Measurements from ENCODE around the gene GDI1.

Gene GDI1

DNA sequence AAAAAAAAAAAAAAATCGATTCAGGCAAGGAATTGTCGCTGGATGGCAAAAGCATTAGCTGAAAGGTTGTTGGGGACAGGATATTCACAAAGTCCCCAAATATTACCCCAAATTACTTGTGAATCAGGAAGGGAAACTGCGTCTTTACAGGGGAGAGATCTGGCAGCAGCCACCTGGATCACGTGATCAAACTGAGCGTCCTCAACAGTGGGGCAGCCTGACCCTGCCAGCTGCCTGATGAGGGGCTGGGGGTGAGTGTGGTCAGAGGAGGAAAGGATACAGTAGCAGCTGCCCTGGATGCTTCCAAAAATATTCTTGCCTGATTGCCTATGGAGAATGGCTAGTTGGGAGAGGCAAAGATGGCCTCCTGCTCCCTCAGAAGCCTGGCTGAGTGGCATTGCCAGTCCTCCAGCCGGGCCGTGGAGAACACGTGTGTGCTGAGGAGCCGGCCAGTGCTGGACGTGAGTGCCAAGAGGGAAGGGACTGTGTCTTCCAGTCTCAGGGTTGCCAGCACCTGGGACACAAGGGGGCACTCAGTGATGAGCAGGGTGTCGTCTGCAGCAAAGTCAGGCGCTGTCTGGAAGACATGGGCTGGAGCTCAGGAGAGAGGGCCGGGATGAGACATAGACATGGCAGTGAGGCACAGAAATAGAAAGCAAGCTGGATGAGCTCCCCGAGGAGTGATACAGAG, 45.1 kb downstream of the GDI1 start:
- no peak for DNase-seq (ENCODE audit: low spot score)

DNA sequence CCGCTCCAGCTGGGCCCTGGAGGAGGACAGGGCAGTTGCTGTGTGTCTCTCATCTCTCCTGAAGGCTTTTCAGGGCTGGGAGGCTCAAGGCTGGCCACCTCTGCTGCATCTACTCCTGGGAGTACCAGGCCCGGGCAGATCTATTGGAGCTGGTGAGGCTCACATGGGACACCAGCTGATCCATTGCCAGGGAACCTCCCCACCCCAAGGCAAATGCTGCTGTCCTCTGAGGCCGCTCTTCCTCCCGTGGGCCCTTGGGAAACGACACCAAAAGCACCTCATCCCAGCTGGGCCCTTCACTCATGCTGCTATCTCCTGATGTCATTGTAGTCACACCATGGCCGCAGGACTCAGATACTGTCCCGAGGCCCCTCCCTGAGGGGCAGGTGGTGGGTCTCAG, 45.8 kb downstream of the GDI1 start:
- DNase-seq (ENCODE audit: low spot score) = no peak

DNA sequence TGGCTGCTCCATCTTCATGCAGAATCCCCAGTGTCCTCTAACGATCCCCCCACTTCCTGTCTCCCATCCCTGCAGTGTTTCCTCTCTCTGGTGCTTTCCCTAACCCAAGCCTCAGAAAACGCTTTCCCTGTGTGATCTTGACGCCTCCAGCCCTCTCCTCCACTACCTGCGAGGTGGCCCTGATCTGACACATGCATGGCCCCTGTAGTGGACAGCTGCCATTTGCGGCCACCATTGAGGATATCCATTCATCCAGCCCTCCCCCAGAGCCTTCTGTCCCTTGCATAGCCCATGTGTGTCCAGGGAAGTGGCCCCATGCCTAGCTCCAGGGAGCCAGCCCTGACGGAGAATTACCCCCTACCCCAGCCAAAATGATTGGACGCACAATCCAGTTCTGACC, 46.4 kb downstream of the GDI1 start:
- DNase-seq (ENCODE audit: low spot score) = no peak

DNA sequence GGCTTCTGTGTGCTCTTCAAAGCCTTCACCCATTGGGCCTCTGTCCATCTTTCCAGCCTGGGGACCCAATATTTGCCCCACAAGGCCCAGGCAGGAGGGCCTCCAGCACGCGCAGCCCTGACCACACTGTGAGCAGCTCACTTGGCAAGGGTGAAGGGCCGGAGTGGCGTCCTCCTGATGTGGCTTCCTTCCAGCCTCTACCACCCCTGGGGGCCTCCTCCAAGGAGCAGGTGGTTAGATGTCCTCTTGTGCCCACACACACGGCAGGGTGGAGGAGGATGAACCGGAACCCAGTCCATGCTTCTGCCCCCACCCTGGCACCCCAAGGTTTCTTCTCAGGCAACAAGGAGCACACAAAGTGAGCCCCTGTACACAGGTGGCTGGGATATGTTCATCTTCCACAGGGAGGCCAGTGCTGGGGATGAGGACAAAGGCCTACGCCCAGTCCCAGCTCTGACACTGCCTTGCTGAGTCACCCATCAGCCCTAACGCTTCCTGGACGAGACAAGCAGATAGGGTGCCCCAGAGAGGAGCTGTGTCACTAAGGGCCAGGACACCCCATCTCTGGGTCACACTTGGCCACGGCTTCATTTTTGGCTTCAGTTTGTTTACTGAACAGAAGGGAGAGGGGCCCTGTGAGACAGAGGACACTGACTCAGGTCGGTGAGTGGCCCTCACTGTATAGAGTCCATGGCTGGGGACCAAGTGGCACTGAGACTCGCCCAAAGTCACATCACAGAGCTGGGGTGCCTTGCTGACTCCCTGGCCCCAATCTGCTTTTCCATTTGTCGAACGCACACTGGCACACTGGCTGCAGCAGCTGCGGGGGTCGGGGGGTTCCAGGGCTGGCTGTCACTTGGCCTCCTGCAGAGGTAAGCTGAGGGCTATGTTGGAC, 47.5 kb downstream of the GDI1 start:
- no peak for DNase-seq (ENCODE audit: low spot score)

DNA sequence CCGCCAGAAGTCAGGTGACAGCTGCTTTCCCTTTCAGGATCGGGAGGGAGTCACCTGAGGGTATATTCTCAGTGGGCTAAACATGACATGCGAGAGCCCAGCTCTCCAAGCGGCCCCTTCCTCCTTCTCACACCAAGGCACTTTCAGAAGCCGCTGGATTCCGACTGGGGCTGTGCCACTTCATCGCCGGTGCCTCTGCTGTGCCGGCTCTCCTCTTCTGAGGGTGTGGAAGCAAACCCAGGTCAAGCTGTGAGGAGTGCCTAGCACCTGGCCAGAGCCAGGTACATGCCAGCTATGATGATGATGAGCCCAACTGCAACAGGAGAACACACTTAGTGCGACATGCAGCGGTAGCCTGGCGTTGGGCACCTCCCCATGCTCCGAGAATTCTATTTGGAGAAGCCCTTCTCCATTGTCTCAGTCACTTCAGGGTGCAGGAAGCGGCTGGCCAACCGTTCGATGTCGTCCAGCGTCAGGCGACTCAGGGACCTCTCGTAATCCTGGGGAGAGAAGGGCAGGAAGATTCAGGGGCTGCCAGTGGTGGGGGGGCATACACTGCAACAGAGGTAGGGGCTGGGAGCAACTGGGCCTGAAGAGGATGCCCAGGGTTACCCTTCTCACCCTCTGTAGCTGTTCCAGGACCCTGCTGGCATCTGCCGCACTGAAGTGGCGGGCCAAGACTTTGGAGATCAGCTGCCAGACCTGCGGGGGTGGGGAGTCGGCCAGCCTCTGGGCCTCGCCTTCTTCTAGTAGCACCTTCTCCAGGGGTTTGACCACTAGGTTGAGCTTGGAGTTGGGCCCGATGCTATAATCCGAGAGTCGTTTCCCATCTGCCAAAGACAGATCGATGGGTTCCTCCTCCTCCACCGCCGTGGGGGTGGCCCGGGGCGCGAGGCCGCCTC, 48.4 kb downstream of the GDI1 start:
- no peak for DNase-seq (ENCODE audit: low spot score)

DNA sequence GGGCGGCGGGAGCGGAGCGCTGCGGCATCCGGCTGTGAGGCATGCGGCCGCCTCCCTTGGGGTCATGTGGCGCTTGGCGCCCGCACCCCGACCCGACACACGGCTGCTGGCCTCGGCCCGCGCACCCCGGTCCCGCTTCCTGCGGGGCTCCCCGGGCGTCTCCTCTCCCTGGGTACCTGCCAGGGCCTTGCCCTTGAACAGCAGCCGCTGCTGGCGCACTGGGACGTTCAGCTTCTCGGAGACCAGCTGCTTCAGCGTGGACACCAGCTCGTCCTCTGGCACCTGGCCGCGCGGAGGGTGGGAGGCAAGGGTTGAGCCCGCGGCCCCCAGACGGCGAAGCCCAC, 49.1 kb downstream of the GDI1 start:
- no peak for DNase-seq (ENCODE audit: low spot score)

DNA sequence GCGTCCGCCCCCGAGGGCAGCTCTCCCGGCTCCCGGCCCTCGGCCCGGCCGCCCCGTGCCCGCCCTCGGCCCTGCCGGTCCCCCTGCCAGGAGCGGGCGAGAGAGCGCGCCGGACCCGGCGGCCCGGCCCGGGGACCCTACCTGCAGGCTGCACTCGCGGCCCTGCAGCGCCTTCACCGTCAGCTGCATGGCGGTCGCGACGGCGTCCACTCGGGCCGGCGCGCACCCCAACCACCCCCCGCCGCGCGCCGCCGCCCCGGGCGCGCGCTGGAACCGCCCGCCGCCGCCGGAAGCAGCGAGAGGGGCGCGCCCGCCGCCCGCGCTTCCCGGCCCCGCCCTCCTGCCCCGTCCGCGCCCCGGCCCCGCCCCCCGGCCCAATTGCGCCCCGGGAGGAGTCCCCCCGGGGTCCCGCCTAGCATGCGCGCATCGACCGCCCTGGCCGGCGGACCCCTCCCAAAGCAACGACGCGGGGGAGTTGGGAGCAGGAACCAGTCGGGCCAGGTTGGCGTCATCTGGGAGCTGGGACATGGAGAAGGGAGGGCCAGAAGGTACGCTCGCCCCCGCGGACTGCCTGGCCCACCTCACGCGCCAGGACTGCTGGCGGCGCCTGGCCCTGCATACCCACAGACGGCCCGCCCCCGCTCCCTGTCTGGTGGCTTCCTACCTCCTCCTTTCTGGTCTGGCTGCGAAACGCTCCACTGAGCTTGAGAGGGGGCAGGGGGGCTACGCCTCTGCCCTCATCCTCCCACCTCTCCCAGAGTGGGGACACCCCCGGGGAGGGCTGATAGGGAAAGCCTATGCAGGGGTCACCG, 49.6 kb downstream of the GDI1 start, which contains the start of gene UBL4A:
TSS of gene UBL4A (minus strand) at position 220 of the 812 bp plus-strand sequence. CDS start at position 189, 31 bp downstream.
- DNase-seq (ENCODE audit: low spot score) = peak; percentile 43

DNA sequence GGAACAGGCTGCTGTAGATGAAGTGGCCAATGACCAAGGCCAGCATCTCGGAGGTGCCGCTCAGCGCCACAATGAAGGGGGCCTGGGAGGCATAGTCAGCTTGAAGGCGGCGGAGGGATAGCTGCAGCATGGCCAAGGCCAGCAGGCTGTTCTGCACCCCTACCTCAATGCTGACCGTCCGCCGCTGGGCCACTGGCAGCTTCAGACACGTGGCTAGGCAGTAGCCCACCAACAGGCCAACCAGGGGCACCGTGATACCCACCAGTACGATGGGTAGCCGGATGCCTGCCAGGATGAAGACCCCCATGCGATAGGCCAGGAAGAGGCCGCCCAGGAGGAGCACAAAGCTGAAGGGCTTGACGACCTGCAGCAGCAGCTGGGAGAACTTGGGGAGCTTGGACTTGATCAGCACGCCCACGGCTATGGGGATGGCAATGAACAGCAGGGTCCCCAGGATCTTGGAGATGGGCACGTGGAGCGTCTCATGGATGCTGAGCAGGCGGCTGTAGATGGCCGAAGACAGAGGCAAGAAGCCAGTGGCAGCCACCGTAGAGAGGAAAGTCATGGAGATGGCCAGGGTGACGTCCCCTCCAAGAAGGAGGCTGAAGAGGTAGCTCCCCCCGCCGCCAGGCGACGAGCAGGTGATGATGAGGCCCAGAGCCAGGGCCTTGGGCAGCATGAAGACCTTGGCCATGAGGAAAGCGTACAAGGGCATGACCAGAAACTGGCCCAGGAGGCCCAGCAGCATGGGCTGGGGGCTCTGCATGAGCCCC, 50.8 kb downstream of the GDI1 start:
- no peak for DNase-seq (ENCODE audit: low spot score)

DNA sequence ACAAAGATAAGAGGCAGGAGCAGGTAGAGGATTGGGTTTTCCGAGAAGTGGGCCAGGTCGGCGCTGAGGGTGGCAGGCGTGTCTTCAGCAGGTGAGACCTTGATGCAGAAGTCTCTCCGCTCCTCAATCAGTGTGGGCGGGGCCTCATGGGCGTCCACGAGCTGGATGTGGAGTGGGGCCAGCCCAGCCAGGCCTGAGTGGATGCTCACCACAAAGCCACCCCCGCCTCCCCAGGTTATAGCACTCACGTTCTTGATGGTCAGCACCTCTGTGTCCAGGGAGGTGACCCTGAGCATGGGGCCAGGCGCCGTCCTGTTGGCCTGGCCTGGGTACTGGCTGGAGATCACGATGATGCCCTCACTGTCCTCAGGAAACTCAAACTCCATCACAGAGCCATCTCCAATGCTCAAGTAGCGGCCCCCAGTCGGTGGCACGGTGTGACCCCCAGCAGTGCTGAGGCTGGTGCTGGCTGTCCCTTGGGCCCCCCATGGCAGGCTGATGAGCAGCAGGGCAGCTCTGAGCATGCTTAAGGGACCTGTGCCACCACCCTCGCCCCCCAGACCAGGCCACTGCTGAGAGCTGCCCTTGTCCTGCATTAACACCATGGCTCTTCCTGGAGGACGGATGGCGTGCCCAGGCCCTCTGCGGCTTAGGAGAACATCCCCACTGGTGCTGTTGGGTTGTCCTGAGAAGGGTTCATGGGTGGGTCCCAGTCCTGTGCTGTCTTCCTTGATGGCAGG, 51.6 kb downstream of the GDI1 start:
- DNase-seq (ENCODE audit: low spot score) = no peak

DNA sequence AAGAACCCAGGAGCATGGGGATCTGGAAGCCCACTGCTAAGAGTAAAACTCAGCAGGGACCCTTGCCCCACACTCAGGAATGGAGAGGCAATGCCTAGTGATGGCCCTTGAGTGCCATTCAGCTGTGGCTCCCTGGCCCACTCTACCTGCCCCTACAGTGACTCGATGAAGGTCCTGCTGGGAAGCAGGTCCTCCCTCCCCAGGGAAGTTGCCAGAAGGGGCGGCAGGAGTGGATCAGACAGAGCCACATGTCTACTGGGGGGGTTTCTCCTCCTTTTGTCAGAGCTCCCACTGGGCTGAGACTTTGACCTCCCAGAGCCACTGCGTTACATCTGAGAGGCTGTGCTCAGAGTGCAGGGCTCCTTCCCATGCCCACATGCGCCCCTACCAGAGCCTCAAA, 52.2 kb downstream of the GDI1 start:
- DNase-seq (ENCODE audit: low spot score) = no peak

DNA sequence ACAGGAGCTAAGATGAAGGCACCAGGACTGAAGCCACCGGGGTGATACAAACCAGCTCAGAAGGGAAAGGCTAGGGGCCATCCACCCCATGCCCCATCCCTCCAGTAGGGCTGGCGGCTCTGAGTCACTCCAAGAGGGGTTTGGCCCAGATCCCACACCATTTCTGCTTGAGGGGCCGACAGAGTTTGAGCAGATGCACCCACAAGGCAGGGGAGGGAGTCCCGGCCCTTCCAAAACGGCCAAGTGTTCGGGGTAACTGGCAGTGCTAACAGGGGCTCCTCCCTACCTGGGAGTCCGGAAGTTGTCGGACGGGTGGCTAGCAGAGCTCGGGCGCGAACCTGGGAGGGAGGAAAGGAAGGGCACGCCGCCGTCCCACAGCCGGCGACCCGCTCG, 53.1 kb downstream of the GDI1 start:
- no peak for DNase-seq (ENCODE audit: low spot score)

DNA sequence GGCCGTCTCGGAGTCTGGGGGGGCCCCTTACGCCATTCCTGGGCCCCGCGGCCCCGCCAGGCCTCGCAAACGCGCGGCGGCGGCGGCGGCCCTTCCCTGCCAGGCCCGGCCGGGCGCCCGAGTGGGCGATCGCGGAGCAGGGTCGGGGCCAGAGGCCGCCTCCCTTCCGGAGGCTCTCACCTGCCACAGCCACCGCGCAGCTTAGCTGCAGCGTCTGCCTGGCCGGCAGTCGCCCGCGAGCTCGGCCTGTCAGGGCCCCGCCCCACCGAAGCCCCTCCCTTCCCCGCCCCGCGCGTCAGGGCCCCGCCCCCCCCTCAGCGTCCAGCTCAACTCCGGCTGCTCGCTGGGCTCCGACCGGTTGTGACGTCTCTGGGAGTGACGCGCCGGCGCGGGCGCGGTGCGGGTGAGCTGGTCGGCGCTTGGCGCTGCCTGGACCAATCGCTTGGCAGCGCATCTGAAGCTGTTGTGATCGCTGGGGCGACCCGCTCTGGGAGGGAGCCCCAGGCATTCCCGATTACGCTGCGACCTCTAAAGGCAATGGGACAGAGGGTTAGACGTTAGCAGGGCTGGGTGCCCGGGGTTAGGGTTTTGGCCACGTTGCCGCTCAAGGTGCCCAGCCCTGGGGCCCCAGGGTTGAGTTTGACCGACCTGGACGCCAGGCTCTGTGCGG, 53.6 kb downstream of the GDI1 start, which contains the start of gene SLC10A3:
TSS of gene SLC10A3 (minus strand) at position 216 of the 670 bp plus-strand sequence. CDS start 1,689 bp downstream, outside the sequence.
- peak; percentile 96 for DNase-seq (ENCODE audit: low spot score)
